Peyer's patch (tissue), 4 donors: ENCODE data around the gene PTAR1.

ENCODE experiments used
- CTCF ChIP-seq, 6 experiments: fragments of 450-650 bp in 4 of 6; fragments of 200-600 bp in 2 of 6; sonication (generic) in 1 of 6; IDR thresholded peaks; one replicate each; pipeline ENCODE4 v1.5.1; 2017 to 2019; ENCODE audit warnings: antibody characterized with exemption in 6 of 6, mild to moderate bottlenecking in 3 of 6, moderate library complexity in 1 of 6
- POLR2A ChIP-seq, 2 donors: fragments of 450-650 bp; IDR thresholded peaks; one replicate each; pipeline ENCODE4 v1.5.1; 2017; ENCODE audit warnings: antibody characterized with exemption in 2 of 2, mild to moderate bottlenecking in 2 of 2, moderate library complexity in 2 of 2

- no peak for TF ChIP-seq POLR2A (IDR thresholded peaks at IDR 0.05)
- TF ChIP-seq CTCF (IDR thresholded peaks at IDR 0.05), result no peak
These were observed 13.9 kb downstream of the PTAR1 start for GRCh38 chr9:69745716-69746437.
